ENCODE measurements around the gene AJUBA.
"Not testable (repeated sequence)": the region's sequence is repeated elsewhere in the genome, so short reads cannot be mapped to it uniquely, and the experiment has no call there.

Gene AJUBA

GRCh38 chr14:22982477-22983245 lies at the start of gene AJUBA:
Gene AJUBA (minus strand): TSS chr14:22982551. CDS start chr14:22982266, 285 bp downstream.
- peak; percentile 87 for DNase-seq

DNA sequence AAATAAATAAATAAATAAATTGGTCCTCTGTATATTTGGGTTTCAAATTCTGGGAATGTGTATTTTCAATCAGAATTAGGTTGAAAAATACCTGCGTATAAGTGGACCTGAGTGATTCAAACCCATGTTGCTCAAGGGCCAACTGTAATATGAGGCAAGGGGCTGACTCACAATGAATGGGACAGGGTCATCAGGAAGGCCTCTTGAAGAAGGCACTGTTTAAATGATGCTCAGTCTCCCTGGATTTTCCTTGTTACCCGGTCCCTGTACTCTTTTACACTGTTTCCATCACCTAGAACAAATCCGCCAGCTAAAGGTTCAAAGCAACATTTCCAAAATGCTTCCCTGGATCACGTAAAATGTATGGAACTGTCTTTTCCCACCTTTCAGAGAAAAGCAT lies 48.6 kb upstream of the AJUBA start:
- no peak for DNase-seq

DNA sequence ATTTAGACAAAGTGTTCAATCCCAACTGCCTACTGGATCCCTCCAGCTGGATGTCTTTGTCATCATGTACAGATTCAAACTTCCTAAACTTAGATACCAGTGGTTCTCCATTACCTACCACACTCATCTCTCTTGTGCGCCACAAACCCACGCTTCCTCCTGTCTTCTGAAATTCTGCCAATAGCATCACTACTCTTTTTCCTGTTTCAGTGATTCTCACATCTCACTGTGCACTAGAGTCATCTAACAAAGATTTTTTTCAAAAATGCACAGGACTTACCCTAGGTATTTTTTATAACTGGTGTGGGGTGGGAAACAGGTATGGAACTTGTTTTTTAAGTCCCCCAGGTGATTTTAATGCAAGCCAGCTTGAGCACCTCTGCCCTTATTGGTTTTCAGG lies 46.4 kb upstream of the AJUBA start:
- DNase-seq, result no peak

- no peak for DNase-seq
Measured at GRCh38 chr14:23025151-23025814, 42.9 kb upstream of the AJUBA start.

DNA sequence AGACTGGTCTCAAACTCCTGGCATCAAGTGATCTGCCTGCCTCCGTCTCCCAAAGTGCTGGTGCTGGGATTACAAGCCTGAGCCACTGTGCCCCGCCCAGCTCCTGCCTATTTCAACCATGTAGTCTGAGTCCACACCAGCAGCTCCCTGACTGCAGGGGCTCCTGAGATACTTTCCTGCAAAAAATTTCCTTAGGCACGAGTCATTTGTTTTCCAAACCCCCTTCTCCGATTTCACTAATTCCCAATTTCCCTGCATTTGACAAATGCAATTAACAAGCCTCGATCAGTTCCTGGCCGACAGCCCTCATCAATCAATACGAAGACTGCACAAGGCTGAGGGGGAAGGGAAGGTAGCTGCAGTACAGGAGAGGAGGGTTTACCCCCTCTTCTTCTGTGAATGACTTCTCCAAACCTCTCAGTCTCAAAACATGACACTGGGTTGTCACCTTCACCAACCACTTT lies 42.3 kb upstream of the AJUBA start:
- no peak for DNase-seq

DNA sequence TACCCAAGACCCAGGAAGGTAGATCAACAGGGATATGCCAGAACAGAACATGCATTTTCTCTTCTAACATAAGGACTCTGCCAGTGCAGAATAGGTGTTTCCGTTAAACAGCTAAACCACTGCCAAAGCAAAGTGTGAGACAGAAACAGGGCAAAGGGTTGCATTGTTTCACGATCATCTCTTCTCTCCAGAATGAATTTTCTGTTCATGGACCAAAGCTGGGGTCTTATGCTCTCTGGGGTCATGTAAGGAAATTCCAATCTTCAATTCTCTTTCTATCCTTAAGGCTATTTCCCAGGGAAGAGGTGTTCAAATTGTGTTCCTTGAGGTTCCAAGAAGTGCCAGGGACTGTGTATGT lies 41.4 kb upstream of the AJUBA start:
- no peak for DNase-seq

DNA sequence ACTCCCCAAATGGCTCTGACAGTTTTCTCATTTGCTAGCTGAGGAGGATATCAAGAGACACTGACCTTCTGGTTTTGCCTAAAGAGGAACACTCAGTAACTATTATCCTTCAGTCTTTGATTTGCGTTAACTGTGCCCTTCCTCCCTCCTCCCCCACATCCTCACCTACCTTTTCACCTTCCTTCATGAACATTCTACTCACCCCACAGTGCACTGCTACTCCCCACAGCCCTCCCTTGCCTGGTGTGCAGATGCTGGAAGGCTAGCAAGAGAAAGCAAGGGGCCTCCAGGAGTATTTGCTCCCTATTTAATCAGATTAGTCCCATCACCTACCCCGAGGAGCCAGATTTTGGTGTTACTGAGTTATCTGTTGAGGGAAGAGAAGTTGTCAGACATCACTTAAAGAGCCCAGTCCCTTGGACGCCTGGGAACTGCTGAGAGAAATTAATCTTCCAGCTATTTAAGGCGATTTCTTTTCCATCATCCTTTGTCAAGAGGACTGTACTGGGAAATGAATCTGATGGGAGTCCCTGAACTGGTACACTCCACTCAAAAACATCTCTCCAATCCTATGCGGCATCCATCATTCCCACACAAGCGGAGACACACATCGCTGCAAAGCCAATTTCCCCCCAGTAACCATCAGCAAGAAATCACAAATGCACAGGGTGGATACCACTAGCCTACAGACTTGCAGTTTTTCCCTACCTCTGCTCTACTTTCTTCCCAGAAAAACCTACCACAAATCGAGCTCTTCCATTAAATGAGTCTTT lies 40.9 kb upstream of the AJUBA start:
- DNase-seq, result no peak

DNA sequence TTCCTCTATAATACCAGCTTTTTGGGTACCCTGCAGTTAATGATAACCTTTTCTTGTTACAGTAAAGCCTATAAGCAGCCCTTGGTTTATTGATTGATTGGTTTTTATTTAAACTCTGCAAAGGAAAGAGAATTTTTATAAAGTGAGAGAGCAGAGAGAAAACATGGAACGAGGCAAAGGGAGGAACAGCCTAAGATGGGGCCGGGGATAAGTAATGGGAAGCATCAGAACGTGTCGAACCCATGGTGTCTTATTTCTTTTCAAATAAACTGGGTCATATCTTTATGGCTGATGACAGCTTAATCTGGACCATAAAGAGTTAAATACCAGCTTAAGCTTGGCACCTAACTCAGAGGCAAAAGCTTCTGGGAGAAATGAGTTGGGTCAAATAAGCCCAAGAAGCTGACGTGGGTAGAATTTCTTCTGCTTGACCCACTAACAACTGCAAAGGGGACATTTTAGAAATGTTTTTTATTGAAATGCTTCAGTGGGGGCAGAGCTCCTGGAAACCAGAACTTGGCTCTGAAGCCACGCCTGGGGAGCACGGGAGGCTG lies 39.6 kb upstream of the AJUBA start:
- no peak for DNase-seq

- no peak for DNase-seq
Measured at GRCh38 chr14:23021434-23021833, 39.1 kb upstream of the AJUBA start.

GRCh38 chr14:23020143-23021128 lies 38.1 kb upstream of the AJUBA start:
- peak; percentile 74 for DNase-seq

- DNase-seq, result no peak
Measured at GRCh38 chr14:23018107-23018506, 35.8 kb upstream of the AJUBA start.

DNA sequence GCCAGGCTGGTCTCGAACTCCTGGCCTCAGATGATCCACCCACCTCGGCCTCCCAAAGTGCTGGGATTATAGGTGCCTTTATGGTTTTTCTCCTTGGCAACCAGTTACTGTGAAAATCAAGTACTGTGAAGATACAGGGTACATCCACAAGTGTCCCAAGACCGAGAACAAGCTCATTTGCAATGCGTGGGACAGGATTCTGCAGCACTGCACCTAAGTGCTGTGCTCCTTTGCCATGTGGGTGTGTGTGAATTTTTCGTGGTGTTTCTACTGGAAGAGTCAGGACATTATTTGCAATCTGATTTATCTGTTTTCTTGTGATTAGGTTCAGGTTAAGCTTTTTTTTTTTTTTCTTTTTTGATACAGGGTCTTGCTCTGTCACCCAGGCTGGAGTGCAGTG lies 34.7 kb upstream of the AJUBA start:
- no peak for DNase-seq

DNA sequence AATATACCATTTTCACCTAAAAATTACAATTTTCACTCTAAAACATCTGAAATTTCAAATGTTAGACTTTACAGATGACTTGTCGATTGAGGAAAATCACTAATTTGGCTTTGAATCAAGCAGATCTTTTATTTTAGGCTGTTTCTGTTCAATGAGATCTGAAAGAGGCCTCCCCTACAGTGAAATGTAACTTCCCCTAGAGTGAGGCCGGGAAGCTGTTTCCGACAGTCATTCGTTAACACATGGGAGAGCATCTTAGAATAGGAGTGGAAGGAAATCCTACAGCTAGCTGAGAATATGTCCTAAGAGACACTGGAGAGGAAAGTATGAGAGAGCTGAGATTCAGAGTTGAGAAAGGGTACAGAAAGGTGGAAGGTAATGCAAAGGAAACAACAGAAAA lies 33.3 kb upstream of the AJUBA start:
- DNase-seq, result no peak

DNA sequence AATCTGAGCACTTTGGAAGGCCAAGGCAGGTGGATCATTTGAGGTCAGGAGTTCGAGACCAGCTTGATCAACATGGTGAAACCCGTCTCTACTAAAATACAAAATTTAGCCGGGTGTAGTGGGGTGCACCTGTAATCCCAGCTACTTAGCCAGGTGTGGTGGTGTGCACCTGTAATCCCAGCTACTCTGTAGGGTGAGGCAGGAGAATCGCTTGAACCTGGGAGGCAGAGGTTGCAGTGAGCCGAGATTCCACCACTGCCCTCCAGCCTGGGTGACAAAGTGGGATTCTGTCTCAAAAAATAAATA lies 31.4 kb upstream of the AJUBA start:
- DNase-seq, result not testable (repeated sequence)

GRCh38 chr14:23013054-23013748 lies 30.9 kb upstream of the AJUBA start:
- DNase-seq, result no peak

DNA sequence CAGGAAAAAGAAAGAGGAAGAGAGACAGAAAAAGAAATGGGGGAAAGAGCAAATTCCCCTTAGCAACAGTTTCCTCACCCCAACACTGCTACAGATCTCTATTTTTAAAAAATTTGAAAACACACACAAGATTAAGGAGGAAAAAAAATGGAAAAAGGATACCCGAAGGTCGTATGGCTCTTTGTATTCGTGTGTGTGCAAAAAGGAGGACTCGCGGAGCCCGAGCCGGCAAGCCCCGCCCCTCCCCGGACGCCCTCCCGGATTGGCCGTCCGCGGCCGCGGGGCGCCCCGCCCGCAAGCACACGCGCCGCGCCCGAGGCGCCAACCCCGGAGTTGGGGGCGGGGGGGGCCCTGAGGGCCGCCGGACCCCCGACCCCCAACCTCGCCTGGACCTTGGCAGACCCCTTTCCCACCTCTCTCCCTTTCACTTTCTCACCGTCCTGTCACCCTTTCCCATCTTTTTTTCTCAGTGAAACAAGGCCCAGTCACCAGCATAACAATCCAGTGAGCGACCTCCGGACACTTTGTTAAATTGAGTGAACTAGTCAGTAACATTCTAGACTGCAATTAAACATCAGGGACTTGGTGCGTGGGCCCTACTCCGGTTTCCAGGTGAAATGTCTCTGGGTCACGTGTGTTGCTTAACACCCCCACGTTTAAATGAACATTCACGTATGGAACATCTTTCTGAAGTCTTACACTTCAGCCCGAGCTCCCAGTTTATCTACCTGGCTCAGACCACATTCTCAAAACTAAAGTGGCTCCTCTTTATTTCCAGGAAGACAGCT lies 27.8 kb upstream of the AJUBA start, which contains the start of gene C14orf93:
Gene C14orf93 (minus strand): TSS at position 205 of the 788 bp plus-strand sequence. CDS start 11,120 bp downstream, outside the sequence.
- peak; percentile 77 for DNase-seq

GRCh38 chr14:23009483-23009938 lies 27.2 kb upstream of the AJUBA start:
- no peak for DNase-seq

GRCh38 chr14:23008831-23009230 lies 26.5 kb upstream of the AJUBA start:
- DNase-seq, result peak; percentile 42

- DNase-seq, result peak; percentile 98
Measured at GRCh38 chr14:23006544-23007419, 24.4 kb upstream of the AJUBA start.

- DNase-seq, result peak; percentile 57
Measured at GRCh38 chr14:23006188-23006534, 23.8 kb upstream of the AJUBA start.

Measured in OCI-M1 (cell line).